ENCODE data around the gene FRYL. TPM values are rescaled to one million over a fixed set of nuclear protein-coding genes. Genes with fewer than 3 reads are reported as not detected.

FRYL gene
- total RNA-seq, 1 donor from 2014 or later, result 30.8 TPM

DNA sequence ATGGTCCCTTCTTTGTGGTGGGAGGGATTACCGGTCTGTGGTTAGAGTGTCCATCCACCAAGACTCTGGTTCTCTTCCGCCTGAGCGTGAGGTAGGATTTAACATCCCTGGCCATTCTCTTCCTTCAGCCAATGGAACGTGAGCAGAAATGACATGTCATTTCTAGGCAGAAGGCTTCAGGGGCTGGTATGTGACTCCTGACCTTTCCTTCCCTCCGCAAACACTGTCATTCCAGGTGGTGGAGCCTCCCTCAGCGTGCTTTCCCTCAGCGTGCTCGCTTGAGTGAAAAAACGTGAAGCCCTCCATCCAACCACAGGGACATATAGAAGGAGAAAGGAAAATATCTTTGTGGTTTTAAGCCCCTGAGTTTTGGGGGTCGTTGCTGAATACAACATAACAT is 330.9 kb downstream of the FRYL start:
- no peak for DNase-seq (ENCODE audit: low read depth)

Other genes with a start within 250 kb of the FRYL start
- 273 and 287 TPM in 2 replicates for gene OCIAD1, start 50.8 kb upstream of the FRYL start, total RNA-seq
- 10.1 and 12.5 TPM in 2 replicates for gene OCIAD2, start 126.5 kb upstream of the FRYL start, total RNA-seq
- gene CWH43, start 206.0 kb upstream of the FRYL start, total RNA-seq, result not detected in 2 replicates

All from myocyte (in vitro differentiated cells).